ENCODE results near the gene CPE.

The CPE gene

GRCh38 chr4:165542476-165542875 lies 163.7 kb downstream of the CPE start:
- no peak for DNase-seq (ENCODE audit: low read depth in 1 of 2, low spot score in 1 of 2)
